Psoas muscle (tissue), 8 donors: Measurements from ENCODE around the gene FNDC3B. TPM values are rescaled to one million over a fixed set of nuclear protein-coding genes. Genes with fewer than 3 reads are reported as not detected.
A peak's percentile ranks its signal among the peaks of the same experiment; 100 is the strongest.

Experiments used
- ATAC-seq, 4 donors: fragments of 200-7000 bp; cut with Tn5 transposase; one replicate each; pipeline ENCODE4 v1.9.1; 2020; ENCODE audit warnings: moderate library complexity in 3 of 4, mild to moderate bottlenecking in 2 of 4
- DNase-seq, 2 donors: peaks; one replicate each; pipeline ENCODE4 v3.0.0-alpha.2; 2020
- H3K27ac ChIP-seq: fragments of 200-600 bp; one replicate; pipeline ENCODE4 v1.8.0; 2022
- H3K27me3 ChIP-seq, 3 donors: fragments of 200-600 bp in 1 of 3; one replicate each; pipeline versions ENCODE4 v1.6.1 to v1.8.0; 2013 to 2022; ENCODE audit warnings: low read length in 2 of 3, mild to moderate bottlenecking in 2 of 3, moderate library complexity in 1 of 3; ENCODE audit not compliant: insufficient read depth in 3 of 3
- H3K36me3 ChIP-seq, 2 donors: fragments of 200-600 bp in 1 of 2; one replicate each; pipeline versions ENCODE4 v1.6.1 to v1.8.0; 2013 to 2022; ENCODE audit warnings: low read depth in 1 of 2, mild to moderate bottlenecking in 1 of 2, moderate library complexity in 1 of 2; ENCODE audit not compliant: insufficient read depth in 1 of 2
- H3K4me1 ChIP-seq: fragments of 200-600 bp; one replicate; pipeline ENCODE4 v1.8.0; 2022
- H3K4me3 ChIP-seq: fragments of 200-600 bp; one replicate; pipeline ENCODE4 v1.8.0; 2022; ENCODE audit warnings: mild to moderate bottlenecking
- H3K9me3 ChIP-seq: fragments of 200-600 bp; one replicate; pipeline ENCODE4 v1.8.0; 2022
- CTCF ChIP-seq: fragments of 200-600 bp; IDR thresholded peaks from one replicate; pipeline ENCODE4 v1.8.0; 2022; ENCODE audit warnings: antibody characterized with exemption
- WGBS, 3 donors: extraction: QIAGEN DNeasy Blood & Tissue Kit; methylation state at CpG; one replicate each; pipeline versions ENCODE4 v1.1.6 to v1.1.7; 2013; 5-methylcytosine and 5-hydroxymethylcytosine counted together
- intact Hi-C, 2 donors: fragments of 100-400 bp; cut with DNase I; formaldehyde crosslinking; loops; one replicate each; pipeline versions ENCODE4 v1.11.0 to v1.14.2; 2022
- polyA plus RNA-seq, 3 donors: library from polyadenylated mRNA; stranded (reverse); fragments of 200-250 nt; gene quantifications; one replicate each; pipeline ENCODE4 v1.2.3, GENCODE V29; 2013
- total RNA-seq, 4 donors: library from RNA; stranded (reverse); fragmentation: NEBNext Ultra II Directional in 2 of 4; extraction: Animal tissue kit (Norgen Biotek cat#: 25700) in 2 of 4; gene quantifications; one replicate each; pipeline versions ENCODE4 v1.2.1 to v1.2.4, GENCODE V29; 2021 to 2023
- donor health status: healthy with polysubstance abuse.
- donor health status: DM: no; HTN: no; CAD: no; lungs with moderate emphysema.
- donor health status: Bipolar disorder and iron deficiency.
- donor health status: healthy.
- donor health status: DM: yes; HTN: yes; CAD: no.
- donor health status: DM: no; HTN: no; CAD: no.
- donor health status: DM: no; HTN: no; CAD: no.
- donor health status: DM: yes; HTN: yes; CAD: no.

FNDC3B gene
- total and polyA plus RNA-seq, 7 donors, result 12.4 to 133 (median 50.8) TPM

- intact Hi-C loops, result loop anchor here in 1 of 2 donors (2.0 kb wide), 1 partner anchor 22 kb away; no protein-coding TSS in a partner anchor
- ATAC-seq, result no peak
- TF ChIP-seq CTCF, result no peak
Measured at GRCh38 chr3:172130717-172131050, 91.3 kb downstream of the FNDC3B start.

GRCh38 chr3:172131746-172132145 lies 92.4 kb downstream of the FNDC3B start:
- no peaks in the 10 kb centered on the region for H3K36me3 ChIP-seq
- no peak for ATAC-seq
- WGBS, 3 donors, result 96 to 97% (median 97%) methylated on average over 1 of the region's 1 CpG
- TF ChIP-seq CTCF, result no peak
- intact Hi-C loops, result loop anchor here in 1 of 2 donors (2.0 kb wide), 1 partner anchor 21 kb away; no protein-coding TSS in a partner anchor
- peak overlapping the region; percentile 95 for H3K27ac ChIP-seq
- no peak overlapping the region for H3K4me3 ChIP-seq
- H3K27me3 ChIP-seq, result no peaks in the 10 kb centered on the region
- DNase-seq, result no peak
- H3K4me1 ChIP-seq, result peaks cover 86% of the 10 kb centered on the region
- H3K9me3 ChIP-seq, result no peaks in the 10 kb centered on the region

More at GRCh38 chr3:172130717-172131050, 91.3 kb downstream of the FNDC3B start:
- peak overlapping the region; percentile 95 for H3K27ac ChIP-seq
- 48 to 78% (median 55%) methylated on average over 2 of the region's 2 CpGs for WGBS, 3 donors
- no peaks in the 10 kb centered on the region for H3K27me3 ChIP-seq
- peak overlapping the region; percentile 33 for H3K4me3 ChIP-seq
- peaks cover 91% of the 10 kb centered on the region for H3K4me1 ChIP-seq
- no peaks in the 10 kb centered on the region for H3K36me3 ChIP-seq
- no peaks in the 10 kb centered on the region for H3K9me3 ChIP-seq
- DNase-seq, result no peak

GRCh38 chr3:172132159-172132586 lies 92.8 kb downstream of the FNDC3B start:
- DNase-seq (no peak), ATAC-seq (no peak)
- H3K36me3 ChIP-seq, result no peaks in the 10 kb centered on the region
- TF ChIP-seq CTCF, result no peak
- H3K27me3 ChIP-seq, result no peaks in the 10 kb centered on the region
- WGBS, 3 donors, result 70 to 86% (median 77%) methylated on average over 4 of the region's 4 CpGs
- H3K27ac ChIP-seq, result peak overlapping the region; percentile 13
- intact Hi-C loops, result no loop called here
- no peaks in the 10 kb centered on the region for H3K9me3 ChIP-seq
- H3K4me3 ChIP-seq, result no peak overlapping the region
- peaks cover 86% of the 10 kb centered on the region for H3K4me1 ChIP-seq

- TF ChIP-seq CTCF, result no peak
- peaks cover 86% of the 10 kb centered on the region for H3K4me1 ChIP-seq
- WGBS, 3 donors, result 96 to 98% (median 96%) methylated on average over 3 of the region's 3 CpGs
- H3K9me3 ChIP-seq, result no peaks in the 10 kb centered on the region
- no peak overlapping the region for H3K4me3 ChIP-seq
- ATAC-seq (no peak), DNase-seq (no peak)
- intact Hi-C loops, result no loop called here
- H3K27me3 ChIP-seq, result no peaks in the 10 kb centered on the region
- H3K27ac ChIP-seq, result peak overlapping the region; percentile 13
- no peaks in the 10 kb centered on the region for H3K36me3 ChIP-seq
Measured at GRCh38 chr3:172132721-172133311, 93.4 kb downstream of the FNDC3B start.

- Histone ChIP-seq H3K4me1 (peaks cover 85% of the 10 kb centered on the region), H3K9me3 (no peaks in the 10 kb centered on the region), H3K36me3 (no peaks in the 10 kb centered on the region), H3K27ac (peak overlapping the region; percentile 56), H3K27me3 (no peaks in the 10 kb centered on the region), H3K4me3 (no peak overlapping the region)
- no peak for TF ChIP-seq CTCF
- intact Hi-C loops, result no loop called here
- peak in 1 of 4 donors; percentile 12 for ATAC-seq
- WGBS, 3 donors, result 36 to 78% (median 36%) methylated on average over 4 of the region's 4 CpGs
- no peak for DNase-seq
Measured at GRCh38 chr3:172133838-172134237, 94.5 kb downstream of the FNDC3B start.
